GM12891 (cell line): ENCODE measurements around the gene RRP1B.

Experiments
- POLR2A ChIP-seq: IDR thresholded peaks from 2 replicates; pipeline ENCODE4 v1.6.1; 2011; ENCODE audit warnings: low read depth, low read length, control low read depth
- TAF1 ChIP-seq: IDR thresholded peaks from 2 replicates; pipeline ENCODE4 v1.6.1; 2011; ENCODE audit warnings: low read depth, low read length, control low read depth

DNA sequence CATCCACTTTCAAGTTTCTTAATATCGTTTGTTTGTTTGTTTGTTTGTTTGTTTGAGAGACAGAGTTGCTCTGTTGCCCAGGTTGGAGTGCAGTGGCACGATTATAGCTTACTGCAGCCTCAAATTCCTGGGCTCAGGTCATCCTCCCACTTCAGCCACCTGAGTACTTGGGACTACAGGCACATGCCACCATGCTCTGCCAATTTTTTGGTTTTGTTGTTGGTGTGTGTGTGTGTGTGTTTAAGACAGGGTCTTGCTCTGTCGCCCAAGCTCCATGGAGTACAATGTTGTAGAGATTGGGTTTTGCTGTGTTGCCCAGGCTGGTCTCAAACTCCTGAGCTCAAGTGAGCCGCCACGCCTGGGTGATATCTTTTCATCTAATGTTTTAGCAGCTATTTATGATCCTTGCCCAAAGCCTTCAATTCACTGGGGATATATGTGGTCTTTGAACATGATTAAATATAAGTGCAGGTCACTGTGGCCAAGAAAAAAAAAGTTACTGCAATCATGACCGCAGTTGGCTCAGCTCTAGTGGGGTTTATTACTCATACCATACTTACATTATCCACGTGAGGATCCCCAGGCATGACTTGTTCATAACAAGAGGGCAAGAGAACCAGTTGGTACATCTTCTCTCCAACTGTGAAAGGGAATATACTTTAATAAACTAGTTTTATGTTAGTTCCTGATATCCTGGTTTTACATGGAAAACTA is 8.0 kb downstream of the RRP1B start:
- TF ChIP-seq TAF1, result no peak
- no peak for TF ChIP-seq POLR2A
